HepG2 (cell line): ENCODE results near the gene CPNE1. TPM values are rescaled to one million over a fixed set of nuclear protein-coding genes. Genes with fewer than 3 reads are reported as not detected.
A peak's percentile ranks its signal among the peaks of the same experiment; 100 is the strongest.

ENCODE experiments used
- ELK4 ChIP-seq: sonication (generic); formaldehyde crosslinking; IDR thresholded peaks from 2 replicates; pipeline ENCODE4 v1.9.0; 2021; ENCODE audit warnings: missing genetic modification reagents, borderline replicate concordance
- ETV5 ChIP-seq: IDR thresholded peaks from 2 replicates; pipeline ENCODE4 v1.6.1; 2018; ENCODE audit warnings: missing biosample characterization, missing genetic modification reagents, inconsistent platforms, borderline replicate concordance
- FOXK1 ChIP-seq: sonication (generic); formaldehyde crosslinking; IDR thresholded peaks from 2 replicates; pipeline ENCODE4 v1.4.0; 2020; ENCODE audit warnings: low read depth, missing genetic modification reagents, borderline replicate concordance
- HNF1A ChIP-seq, 2 experiments: sonication (generic) in 1 of 2; formaldehyde crosslinking in 1 of 2; IDR thresholded peaks; 2 replicates each; pipeline versions ENCODE4 v1.4.0 to v1.6.1; 2016 to 2020; ENCODE audit warnings: borderline replicate concordance in 1 of 2, low read depth in 1 of 2, mild to moderate bottlenecking in 1 of 2, missing genetic modification reagents in 1 of 2
- MAFK ChIP-seq, 2 experiments: IDR thresholded peaks in 1 of 2; conservative IDR thresholded peaks in 1 of 2; 2 replicates each; pipeline ENCODE4 v1.6.1; 2011; ENCODE audit warnings: improper control_type of control experiment in 2 of 2, low read length in 2 of 2
- RCOR2 ChIP-seq: IDR thresholded peaks from 2 replicates; pipeline ENCODE4 v1.6.1; 2016; ENCODE audit warnings: missing biosample characterization, missing genetic modification reagents
- RNF2 ChIP-seq: fragments of 450-650 bp; conservative IDR thresholded peaks from 2 replicates; pipeline ENCODE4 v1.6.1; 2016; ENCODE audit warnings: low read depth
- SALL1 ChIP-seq: sonication (generic); formaldehyde crosslinking; IDR thresholded peaks from 2 replicates; pipeline ENCODE4 v1.8.0; 2022; ENCODE audit warnings: mild to moderate bottlenecking, missing genetic modification reagents
- SNRNP70 ChIP-seq: fragments of 200-400 bp; formaldehyde crosslinking; IDR thresholded peaks from 2 replicates; pipeline ENCODE4 v1.6.1; 2017; ENCODE audit warnings: mild to moderate bottlenecking, low read depth, low read length, moderate library complexity
- SP2 ChIP-seq: sonication (generic); formaldehyde crosslinking; IDR thresholded peaks from 2 replicates; pipeline ENCODE4 v1.5.1; 2020; ENCODE audit warnings: mild to moderate bottlenecking, missing genetic modification reagents
- ZFAT ChIP-seq: sonication (generic); formaldehyde crosslinking; conservative IDR thresholded peaks from 2 replicates; pipeline ENCODE4 v1.8.1; 2023; ENCODE audit warnings: missing genetic modification reagents, inconsistent platforms
- ZFX ChIP-seq: sonication (generic); formaldehyde crosslinking; IDR thresholded peaks from 2 replicates; pipeline ENCODE4 v1.4.0; 2020; ENCODE audit warnings: mild to moderate bottlenecking, low read depth, missing genetic modification reagents, moderate library complexity
- ZNF660 ChIP-seq: sonication (generic); formaldehyde crosslinking; IDR thresholded peaks from 2 replicates; pipeline ENCODE4 v1.5.1; 2020; ENCODE audit warnings: mild to moderate bottlenecking, low read depth, missing genetic modification reagents, borderline replicate concordance
- ZNF740 ChIP-seq: sonication (generic); formaldehyde crosslinking; IDR thresholded peaks from 2 replicates; pipeline ENCODE4 v1.4.0; 2020; ENCODE audit warnings: missing genetic modification reagents
- ZNF775 ChIP-seq: sonication (generic); formaldehyde crosslinking; IDR thresholded peaks from 2 replicates; pipeline ENCODE4 v1.4.0; 2020; ENCODE audit warnings: missing genetic modification reagents, mild to moderate bottlenecking, moderate library complexity, borderline replicate concordance
- ZNF850 ChIP-seq: sonication (generic); formaldehyde crosslinking; conservative IDR thresholded peaks from 2 replicates; pipeline ENCODE4 v1.9.0; 2021; ENCODE audit warnings: mild to moderate bottlenecking, missing genetic modification reagents
- ZNF879 ChIP-seq: sonication (generic); formaldehyde crosslinking; IDR thresholded peaks from 2 replicates; pipeline ENCODE4 v1.8.1; 2023; ENCODE audit warnings: missing genetic modification reagents
- polyA plus RNA-seq, 8 experiments: library from polyadenylated mRNA; depleted of rRNA in 3 of 8; stranded (reverse) in 7 of 8; unstranded in 1 of 8; fragments of >200 nt; fragmentation: Illumina TruSeq in 4 of 8; extraction: Trizol in 4 of 8; gene quantifications; 2 replicates each; pipeline versions ENCODE4 v1.2.1 to v1.2.3, GENCODE V29; 2011 to 2016; ENCODE audit warnings: low read depth in 4 of 8, missing spikeins in 1 of 8, mixed read lengths in 1 of 8; ENCODE audit not compliant: insufficient read depth in 1 of 8
- total RNA-seq, 5 experiments: library from RNA; depleted of rRNA; stranded (reverse); fragments of >200 nt; fragmentation: Illumina TruSeq; extraction: Trizol; gene quantifications; 2 replicates each; pipeline ENCODE4 v1.2.3, GENCODE V29; 2016; ENCODE audit warnings: low read depth in 1 of 5
- TF ChIP-seq, protein P1 (sequence below): sonication (generic); formaldehyde crosslinking; IDR thresholded peaks from 2 replicates; pipeline ENCODE4 v1.4.0; 2020; ENCODE audit warnings: missing genetic modification reagents

Gene CPNE1
- total and polyA plus RNA-seq, 2 of the 13 experiments (the other 11 are each of a cell fraction or from before 2014, with no cell fraction given): 408 to 431 TPM

DNA sequence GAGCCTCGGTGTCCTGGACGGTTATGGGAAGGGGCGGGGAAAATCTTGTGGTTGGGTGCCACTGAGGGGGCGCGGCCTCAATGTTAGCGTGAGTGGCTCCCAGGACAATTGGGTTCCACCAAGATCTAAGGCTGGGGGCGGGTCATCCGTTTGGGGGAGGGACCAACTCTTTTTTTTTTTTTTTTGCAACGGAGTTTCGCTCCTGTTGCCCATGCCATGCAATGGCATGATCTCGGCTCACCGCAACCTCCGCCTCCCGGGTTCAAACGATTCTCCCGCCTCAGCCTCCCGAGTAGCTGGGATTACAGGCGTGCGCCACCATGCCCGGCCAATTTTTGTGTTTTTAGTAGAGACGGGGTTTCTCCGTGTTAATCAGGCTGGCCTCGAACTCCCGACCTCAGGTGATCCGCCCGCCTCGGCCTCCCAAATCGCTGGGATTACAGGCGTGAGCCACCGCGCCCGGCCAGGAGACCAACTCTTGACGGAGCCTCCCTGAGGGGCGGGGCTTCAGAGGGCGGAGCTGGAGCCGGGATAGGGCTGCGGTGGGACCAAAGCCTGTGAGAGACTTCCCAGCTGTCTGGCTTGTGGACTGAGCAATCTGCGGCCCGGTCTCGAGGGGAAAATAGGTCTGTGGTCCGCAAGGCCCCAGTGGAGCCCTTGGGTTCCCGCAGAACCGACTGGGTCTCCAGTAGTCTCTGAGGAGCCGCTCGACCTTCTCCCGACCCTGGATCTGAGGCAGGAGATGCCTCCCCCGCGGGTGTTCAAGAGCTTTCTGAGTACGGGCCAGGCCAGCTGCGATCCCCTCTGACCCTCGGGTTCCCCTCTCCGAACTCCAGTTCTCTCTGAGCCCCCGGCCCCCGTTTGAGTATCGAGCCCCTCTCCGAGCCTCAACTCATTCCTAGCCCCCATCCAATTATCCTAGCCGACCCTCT lies 48.0 kb downstream of the CPNE1 start (continued):
- TF ChIP-seq ZNF879 (CRISPR knock-in tag) (0 out of 2 replicates have a peak, but pooled peaks have one; percentile 58), RNF2 (0 out of 2 replicates have a peak, but pooled peaks have one; percentile 33), ZFX (CRISPR knock-in tag) (peak; percentile 90), HNF1A (IDR thresholded peaks at IDR 0.05; ENCODE audit: low read depth) (no peak), HNF1A (CRISPR knock-in tag; IDR thresholded peaks at IDR 0.05; ENCODE audit: borderline replicate concordance) (no peak), MAFK (conservative IDR thresholded peaks at IDR 0.05 in 1 of 2, IDR thresholded peaks at IDR 0.05 in 1 of 2; ENCODE audit: low read length in 2 of 2) (no peak), ZNF660 (peak; percentile 85; the same call in 1 of the 2 replicates), ZNF850 (CRISPR knock-in tag) (no peak; the same call in 1 of the 2 replicates), SALL1 (peak; percentile 88), ELK4 (peak; percentile 71; the same call in 1 of the 2 replicates), ZNF775 (CRISPR knock-in tag) (peak; percentile 77; the same call in 1 of the 2 replicates), ZFAT (CRISPR knock-in tag) (no peak; the same call in 1 of the 2 replicates), RCOR2 (CRISPR knock-in tag) (peak; percentile 99), FOXK1 (CRISPR knock-in tag) (peak; percentile 52; the same call in 1 of the 2 replicates), ETV5 (CRISPR knock-in tag) (peak; percentile 32; the same call in 1 of the 2 replicates), ZNF740 (CRISPR knock-in tag) (no peak), SP2 (CRISPR knock-in tag) (peak; percentile 55), SNRNP70 (no peak)
- TF ChIP-seq, protein P1, sequence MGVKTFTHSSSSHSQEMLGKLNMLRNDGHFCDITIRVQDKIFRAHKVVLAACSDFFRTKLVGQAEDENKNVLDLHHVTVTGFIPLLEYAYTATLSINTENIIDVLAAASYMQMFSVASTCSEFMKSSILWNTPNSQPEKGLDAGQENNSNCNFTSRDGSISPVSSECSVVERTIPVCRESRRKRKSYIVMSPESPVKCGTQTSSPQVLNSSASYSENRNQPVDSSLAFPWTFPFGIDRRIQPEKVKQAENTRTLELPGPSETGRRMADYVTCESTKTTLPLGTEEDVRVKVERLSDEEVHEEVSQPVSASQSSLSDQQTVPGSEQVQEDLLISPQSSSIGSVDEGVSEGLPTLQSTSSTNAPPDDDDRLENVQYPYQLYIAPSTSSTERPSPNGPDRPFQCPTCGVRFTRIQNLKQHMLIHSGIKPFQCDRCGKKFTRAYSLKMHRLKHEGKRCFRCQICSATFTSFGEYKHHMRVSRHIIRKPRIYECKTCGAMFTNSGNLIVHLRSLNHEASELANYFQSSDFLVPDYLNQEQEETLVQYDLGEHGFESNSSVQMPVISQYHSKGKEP (CRISPR knock-in tag): 0 out of 2 replicates have a peak, but pooled peaks have one; percentile 86
